Measurements from ENCODE around the gene GDPD3.
A peak's percentile ranks its signal among the peaks of the same experiment; 100 is the strongest.

GDPD3 gene

DNA sequence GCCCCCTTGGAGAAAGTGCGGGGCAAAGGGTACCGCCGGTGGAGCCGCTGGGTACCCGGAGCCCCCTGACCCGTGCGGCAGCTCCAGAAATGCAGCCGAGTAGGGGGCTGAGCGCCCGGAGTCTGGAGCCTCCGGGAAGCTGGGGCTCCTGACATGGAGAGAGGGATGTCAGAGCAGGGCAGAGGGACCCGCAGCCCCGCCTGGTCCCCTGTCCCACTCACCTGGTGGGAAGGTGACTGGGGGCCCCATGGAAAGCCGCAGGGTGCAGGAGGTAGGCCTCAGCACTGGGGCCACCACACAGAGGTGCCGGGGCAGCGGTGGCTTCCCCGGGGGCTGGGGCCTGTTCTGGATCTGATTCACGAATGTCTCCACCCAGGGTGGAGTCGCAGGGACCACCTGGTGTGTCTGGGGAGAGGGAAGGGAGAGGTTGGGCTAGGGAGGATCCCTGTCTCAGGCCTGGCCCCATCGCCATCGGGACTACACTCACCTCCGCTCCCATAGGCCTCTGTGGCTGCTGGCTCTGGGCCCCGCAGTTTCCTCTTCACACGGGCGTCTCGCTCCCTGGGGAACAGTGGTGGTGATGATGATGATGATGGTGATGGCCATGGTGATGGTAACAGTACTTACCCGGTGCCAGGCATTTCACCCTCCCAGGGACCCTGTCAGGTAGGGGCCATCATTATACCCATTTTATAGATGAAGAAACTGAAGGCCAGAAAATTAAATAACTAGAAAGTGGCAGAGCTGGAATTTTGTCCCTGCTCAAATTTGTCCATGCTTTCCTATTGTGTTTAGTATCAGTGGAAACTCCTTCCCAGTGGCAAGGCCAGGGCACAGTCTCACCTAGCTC is 26.8 kb downstream of the GDPD3 start:
- no peak overlapping the region for H3K4me3 ChIP-seq (replicated peaks; ENCODE audit: insufficient read depth, low read length)
- no peak for DNase-seq (ENCODE audit: low read depth in 1 of 2, low spot score in 1 of 2)
- TF ChIP-seq CTCF (IDR thresholded peaks at IDR 0.05; ENCODE audit: insufficient read depth, low read length) (no peak), GABPA (IDR thresholded peaks at IDR 0.05; ENCODE audit: low read depth) (no peak), SPI1 (IDR thresholded peaks at IDR 0.05; ENCODE audit: borderline replicate concordance, low read depth) (no peak), POLR2AphosphoS5 (IDR thresholded peaks at IDR 0.05; ENCODE audit: low read depth) (no peak)
- TF ChIP-seq, protein P1, sequence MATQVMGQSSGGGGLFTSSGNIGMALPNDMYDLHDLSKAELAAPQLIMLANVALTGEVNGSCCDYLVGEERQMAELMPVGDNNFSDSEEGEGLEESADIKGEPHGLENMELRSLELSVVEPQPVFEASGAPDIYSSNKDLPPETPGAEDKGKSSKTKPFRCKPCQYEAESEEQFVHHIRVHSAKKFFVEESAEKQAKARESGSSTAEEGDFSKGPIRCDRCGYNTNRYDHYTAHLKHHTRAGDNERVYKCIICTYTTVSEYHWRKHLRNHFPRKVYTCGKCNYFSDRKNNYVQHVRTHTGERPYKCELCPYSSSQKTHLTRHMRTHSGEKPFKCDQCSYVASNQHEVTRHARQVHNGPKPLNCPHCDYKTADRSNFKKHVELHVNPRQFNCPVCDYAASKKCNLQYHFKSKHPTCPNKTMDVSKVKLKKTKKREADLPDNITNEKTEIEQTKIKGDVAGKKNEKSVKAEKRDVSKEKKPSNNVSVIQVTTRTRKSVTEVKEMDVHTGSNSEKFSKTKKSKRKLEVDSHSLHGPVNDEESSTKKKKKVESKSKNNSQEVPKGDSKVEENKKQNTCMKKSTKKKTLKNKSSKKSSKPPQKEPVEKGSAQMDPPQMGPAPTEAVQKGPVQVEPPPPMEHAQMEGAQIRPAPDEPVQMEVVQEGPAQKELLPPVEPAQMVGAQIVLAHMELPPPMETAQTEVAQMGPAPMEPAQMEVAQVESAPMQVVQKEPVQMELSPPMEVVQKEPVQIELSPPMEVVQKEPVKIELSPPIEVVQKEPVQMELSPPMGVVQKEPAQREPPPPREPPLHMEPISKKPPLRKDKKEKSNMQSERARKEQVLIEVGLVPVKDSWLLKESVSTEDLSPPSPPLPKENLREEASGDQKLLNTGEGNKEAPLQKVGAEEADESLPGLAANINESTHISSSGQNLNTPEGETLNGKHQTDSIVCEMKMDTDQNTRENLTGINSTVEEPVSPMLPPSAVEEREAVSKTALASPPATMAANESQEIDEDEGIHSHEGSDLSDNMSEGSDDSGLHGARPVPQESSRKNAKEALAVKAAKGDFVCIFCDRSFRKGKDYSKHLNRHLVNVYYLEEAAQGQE (IDR thresholded peaks at IDR 0.05; ENCODE audit: insufficient replicate concordance, low read depth) = no peak
- H3K27me3 ChIP-seq (ENCODE audit: insufficient read depth, poor library complexity, severe bottlenecking) = no peaks in the 10 kb centered on the region
- peak overlapping the region; percentile 22; the same call in 1 of the 2 replicates for H3K27ac ChIP-seq (replicated peaks)

- Histone ChIP-seq H3K27me3 (ENCODE audit: insufficient read depth, poor library complexity, severe bottlenecking) (no peaks in the 10 kb centered on the region), H3K4me3 (replicated peaks; ENCODE audit: insufficient read depth, low read length) (no peak overlapping the region), H3K27ac (replicated peaks) (no peak overlapping the region)
- TF ChIP-seq SPI1 (IDR thresholded peaks at IDR 0.05; ENCODE audit: borderline replicate concordance, low read depth) (no peak), POLR2AphosphoS5 (IDR thresholded peaks at IDR 0.05; ENCODE audit: low read depth) (peak; percentile 13; the same call in 1 of the 2 replicates), CTCF (IDR thresholded peaks at IDR 0.05; ENCODE audit: insufficient read depth, low read length) (no peak), GABPA (IDR thresholded peaks at IDR 0.05; ENCODE audit: low read depth) (no peak)
- TF ChIP-seq, protein P1 (IDR thresholded peaks at IDR 0.05; ENCODE audit: insufficient replicate concordance, low read depth) = no peak
- no peak for DNase-seq (ENCODE audit: low read depth in 1 of 2, low spot score in 1 of 2)
These were observed 27.5 kb downstream of the GDPD3 start for GRCh38 chr16:30085820-30086219.

- Histone ChIP-seq H3K27me3 (ENCODE audit: insufficient read depth, poor library complexity, severe bottlenecking) (no peaks in the 10 kb centered on the region), H3K4me3 (replicated peaks; ENCODE audit: insufficient read depth, low read length) (no peak overlapping the region), H3K27ac (replicated peaks) (no peak overlapping the region)
- no peak for TF ChIP-seq SPI1 (IDR thresholded peaks at IDR 0.05; ENCODE audit: borderline replicate concordance, low read depth)
- peak; percentile 11; the same call in 1 of the 2 replicates for TF ChIP-seq POLR2AphosphoS5 (IDR thresholded peaks at IDR 0.05; ENCODE audit: low read depth)
- DNase-seq (ENCODE audit: low read depth in 1 of 2, low spot score in 1 of 2) = no peak
These were observed 28.1 kb downstream of the GDPD3 start for GRCh38 chr16:30085247-30085646.

- DNase-seq (ENCODE audit: low read depth in 1 of 2, low spot score in 1 of 2) = no peak
- Histone ChIP-seq H3K4me3 (replicated peaks; ENCODE audit: insufficient read depth, low read length) (no peak overlapping the region), H3K27ac (replicated peaks) (no peak overlapping the region), H3K27me3 (ENCODE audit: insufficient read depth, poor library complexity, severe bottlenecking) (no peaks in the 10 kb centered on the region)
- no peak for TF ChIP-seq POLR2AphosphoS5 (IDR thresholded peaks at IDR 0.05; ENCODE audit: low read depth)
- TF ChIP-seq SPI1 (IDR thresholded peaks at IDR 0.05; ENCODE audit: borderline replicate concordance, low read depth) = no peak
- no peak for TF ChIP-seq GABPA (IDR thresholded peaks at IDR 0.05; ENCODE audit: low read depth)
- TF ChIP-seq CTCF (IDR thresholded peaks at IDR 0.05; ENCODE audit: insufficient read depth, low read length) = no peak
- TF ChIP-seq, protein P1 (IDR thresholded peaks at IDR 0.05; ENCODE audit: insufficient replicate concordance, low read depth) = no peak
These were observed 28.5 kb downstream of the GDPD3 start for GRCh38 chr16:30084816-30085159.

All from HL-60 (cell line).